Embryonic facial prominence (tissue), 1 donor: ENCODE results near the gene MNAT1.
A peak's percentile ranks its signal among the peaks of the same experiment; 100 is the strongest.
"Not testable (repeated sequence)": the region's sequence is repeated elsewhere in the genome, so short reads cannot be mapped to it uniquely, and the experiment has no call there.

Experiments
- DNase-seq: peaks from one replicate; pipeline ENCODE4 v3.0.0-alpha.2; 2016; ENCODE audit errors: extremely low spot score

MNAT1 gene

DNA sequence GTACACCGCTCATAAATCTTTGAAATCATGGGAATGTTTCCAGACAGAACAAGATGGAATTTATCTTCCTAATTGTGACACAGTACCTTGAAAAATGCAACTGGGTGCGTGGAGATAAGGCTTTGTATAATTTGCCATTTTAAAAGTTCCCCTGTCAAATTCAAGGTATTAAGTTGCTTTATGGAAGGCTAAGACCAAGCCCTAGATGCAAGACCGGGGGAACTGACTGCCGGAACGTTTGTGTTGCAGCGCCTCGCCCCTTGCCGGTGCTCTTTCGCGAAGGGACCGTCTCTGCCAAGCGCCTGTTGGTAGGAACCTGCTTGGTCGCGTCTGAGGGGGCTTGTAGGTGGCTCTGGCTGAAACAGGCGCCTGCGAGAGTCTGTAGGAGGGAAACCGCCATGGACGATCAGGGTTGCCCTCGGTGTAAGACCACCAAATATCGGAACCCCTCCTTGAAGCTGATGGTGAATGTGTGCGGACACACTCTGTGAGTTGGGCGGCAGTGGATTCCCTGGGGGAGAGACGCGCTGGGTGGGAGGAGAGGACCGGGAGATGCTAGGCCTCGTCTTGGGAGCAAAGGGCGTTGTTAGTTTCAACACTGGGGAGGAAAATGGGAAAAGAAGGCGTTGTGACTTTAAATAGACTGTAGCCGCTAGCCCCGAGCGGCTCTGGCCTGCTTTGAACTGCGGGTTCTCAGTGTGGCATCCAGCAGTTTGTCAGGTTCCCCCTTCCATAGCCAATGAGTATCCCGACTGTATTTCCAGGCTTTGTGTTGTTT lies at the start of gene MNAT1:
Gene MNAT1, plus strand, starts transcription at position 297 of the 778 bp plus-strand sequence. Its CDS starts 102 bp downstream, at position 399.
- DNase-seq, result peak; percentile 64

DNA sequence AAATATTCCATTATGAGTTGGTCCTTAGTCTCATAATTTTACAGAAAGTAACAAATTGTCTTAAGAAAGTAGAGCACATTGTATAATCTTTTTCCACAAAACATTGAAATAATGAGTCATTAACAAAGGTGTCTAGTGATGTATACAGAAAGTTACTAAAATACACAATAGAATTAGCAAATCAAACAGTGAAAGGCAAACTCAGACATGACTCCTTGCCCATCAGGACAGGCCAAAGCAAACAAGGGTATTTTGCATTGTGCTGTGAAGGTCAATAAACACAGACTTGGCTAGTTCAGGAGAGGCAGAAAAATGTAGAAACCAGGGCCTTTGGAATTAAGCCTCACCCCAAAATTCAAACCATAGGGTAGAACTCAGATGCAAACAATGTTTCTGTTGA lies 47.7 kb upstream of the MNAT1 start:
- no peak for DNase-seq

DNA sequence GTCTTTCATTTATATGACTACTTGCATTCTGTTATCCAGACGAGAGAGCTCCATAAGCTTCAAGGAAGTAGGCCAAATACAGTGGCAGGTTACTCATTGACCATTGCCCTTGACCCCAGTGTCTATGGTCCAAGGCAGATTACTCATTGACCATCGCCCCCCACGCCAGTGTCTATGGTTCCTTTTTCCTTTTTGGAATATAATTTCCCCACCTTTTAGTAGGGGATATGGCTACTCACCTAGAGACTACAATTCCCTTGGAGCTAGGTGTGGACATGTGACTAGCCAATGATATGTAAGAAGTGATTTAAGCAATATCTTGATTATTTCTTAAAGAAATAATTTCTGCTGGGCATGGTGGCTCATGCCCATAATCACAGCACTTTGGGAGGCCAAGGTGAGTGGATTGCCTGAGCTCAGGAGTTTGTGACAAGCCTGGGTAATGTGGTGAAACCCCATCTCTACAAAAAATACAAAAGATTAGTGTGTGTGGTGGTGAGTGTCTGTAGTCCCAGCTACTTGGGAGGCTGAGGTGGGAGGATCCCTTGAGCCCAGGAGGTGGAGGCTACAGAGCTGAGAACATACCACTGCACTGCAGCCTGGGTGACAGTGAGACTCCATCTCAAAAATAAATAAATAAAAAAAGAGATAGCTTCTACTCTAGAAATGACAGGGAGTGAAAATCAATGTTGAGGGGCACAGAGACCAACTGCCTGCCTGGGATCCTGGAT lies 43.0 kb upstream of the MNAT1 start:
- no peak for DNase-seq

DNA sequence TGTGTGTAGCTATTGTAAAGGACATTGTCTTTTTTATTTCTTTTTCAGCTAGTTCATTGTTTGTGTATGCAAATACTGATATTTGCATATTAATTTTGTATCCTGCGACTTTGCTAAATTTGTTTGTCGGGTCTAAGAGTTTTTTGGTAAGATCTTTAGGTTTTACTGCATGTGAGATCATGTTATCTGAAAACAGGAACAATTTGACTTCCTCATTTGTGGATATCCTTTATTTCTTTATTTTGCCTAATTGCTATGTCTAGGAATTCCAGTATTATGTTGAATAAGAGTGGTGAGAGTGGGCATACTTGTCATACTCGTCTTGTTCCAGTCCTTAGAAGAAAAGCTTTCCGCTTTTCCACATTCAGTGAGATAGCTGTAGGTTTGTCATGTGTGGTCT lies 39.2 kb upstream of the MNAT1 start:
- no peak for DNase-seq

DNA sequence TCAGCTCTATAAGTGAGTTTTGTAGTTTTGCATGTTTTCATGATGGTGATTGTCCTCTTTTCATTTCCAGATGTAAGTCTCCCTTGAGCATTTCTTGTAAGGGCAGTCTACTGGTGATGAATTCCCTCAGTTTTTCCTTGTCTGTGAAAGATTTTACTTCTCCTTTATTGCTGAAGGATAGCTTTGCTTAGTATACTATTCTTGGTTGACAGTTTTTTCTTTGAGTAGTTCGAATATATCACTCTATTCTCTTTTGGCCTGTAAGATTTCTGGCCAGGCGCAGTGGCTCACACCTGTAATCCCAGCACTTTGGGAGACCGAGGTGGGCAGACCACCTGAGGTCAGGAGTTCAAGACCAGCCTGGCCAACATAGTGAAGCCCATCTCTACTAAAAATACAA lies 34.0 kb upstream of the MNAT1 start:
- no peak for DNase-seq

DNA sequence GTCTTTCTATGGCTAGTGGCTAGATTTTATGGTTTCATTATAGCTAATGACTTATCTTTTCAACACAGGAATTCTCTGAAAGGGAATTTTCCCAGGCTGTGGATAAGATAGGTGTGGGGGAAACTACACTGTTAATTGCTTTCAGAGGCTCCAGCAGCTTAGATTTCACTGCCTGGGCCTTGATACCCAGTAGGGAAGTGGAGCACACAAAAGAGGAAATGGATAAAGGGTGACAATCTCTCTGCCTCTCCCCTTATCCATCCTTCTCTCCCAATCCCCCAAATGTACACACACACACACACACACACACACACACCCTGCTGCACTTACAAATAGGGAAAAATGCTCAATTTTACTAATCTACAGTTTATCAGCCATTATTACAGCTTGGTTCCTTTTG lies 29.5 kb upstream of the MNAT1 start:
- no peak for DNase-seq

DNA sequence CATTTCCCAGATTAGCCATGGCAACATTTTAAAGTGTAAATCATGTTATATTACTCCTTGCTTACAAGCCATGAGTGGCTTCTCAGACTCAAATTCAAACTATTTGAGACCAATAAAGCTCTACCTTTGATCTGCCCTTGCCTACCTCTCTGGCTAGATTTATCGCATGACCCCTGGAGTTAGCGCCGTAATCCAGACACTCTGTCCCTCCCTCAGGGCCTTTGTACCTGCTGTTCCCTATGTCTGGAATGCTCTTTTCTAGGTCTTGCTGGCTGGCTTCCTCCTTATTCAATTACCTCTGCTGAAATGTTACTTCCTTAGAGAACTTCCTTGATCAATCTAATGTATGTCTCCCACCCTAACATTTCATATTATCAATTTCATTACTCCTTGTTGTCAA lies 26.7 kb upstream of the MNAT1 start:
- DNase-seq, result no peak

DNA sequence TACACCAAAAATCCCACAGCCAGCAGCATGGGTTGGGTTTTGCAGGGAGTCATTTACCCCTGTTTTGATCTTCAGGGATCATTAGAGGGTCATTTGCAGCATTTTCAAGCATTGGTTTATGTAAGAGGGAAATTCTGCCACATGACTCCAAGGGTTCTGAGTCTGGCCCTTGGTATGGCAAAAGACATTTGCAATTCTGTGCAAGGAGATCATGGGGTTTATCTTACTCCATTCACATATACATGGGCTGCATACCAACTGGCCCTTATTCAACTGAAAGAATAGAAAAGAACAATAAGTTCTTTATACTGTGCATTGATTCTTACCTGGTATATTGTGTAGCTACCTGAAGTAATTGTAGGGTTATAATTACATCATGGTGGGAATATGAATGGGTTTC lies 24.1 kb upstream of the MNAT1 start:
- DNase-seq, result no peak

DNA sequence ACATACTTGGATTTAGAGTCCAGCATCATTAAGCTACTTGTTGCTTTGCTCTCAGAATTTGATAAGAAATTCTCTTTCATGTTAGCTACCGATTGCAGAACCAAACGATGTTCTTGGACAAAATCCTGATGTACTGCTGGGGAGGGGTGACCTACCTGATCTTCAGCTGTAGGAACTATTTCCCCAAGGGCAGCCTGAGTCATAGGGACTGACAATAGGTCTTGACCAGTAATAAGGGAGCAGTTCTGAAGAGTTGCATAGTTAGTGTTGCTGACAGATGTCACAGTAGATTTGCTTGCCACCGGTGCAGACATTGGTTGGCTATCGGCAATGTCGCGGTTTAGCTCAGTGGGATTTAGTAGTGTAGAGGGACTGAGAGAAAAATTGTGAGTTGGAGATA lies 21.0 kb upstream of the MNAT1 start:
- DNase-seq, result no peak

DNA sequence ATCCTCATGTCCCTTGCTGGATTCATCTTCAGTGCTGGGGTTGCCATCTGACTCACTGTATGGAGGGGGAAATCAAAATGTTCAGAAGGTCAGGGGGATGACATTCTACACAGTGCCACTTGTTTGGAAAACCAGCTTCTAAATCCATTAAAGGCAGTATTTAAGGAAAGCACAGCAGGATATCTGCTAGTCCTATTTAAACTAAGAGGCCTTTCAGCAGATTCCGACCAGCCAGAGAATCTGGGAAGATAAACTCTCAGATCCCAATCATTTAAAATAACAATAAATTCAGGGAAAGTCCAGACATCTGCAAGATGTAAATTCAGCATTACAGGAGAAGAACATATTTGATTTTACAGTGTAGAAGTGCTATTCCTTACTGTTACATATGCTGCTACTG lies 14.2 kb upstream of the MNAT1 start:
- no peak for DNase-seq

DNA sequence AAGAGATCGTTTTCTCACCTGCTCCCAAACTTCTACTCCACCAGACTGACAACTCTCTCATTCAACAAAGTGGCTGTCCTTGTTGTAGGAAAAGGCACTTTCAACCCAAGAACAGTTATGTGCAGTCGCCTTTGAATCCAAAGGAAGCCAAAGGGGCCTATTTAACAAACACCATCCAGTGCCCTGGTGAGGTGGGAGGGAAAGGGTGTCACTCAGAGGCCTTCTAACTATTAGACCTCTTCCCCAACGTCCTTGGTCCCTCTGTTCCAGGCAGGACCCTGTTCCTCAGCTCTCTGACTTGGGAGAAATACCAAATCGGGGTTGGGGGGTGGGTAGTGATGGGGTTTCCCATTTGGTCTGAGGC lies 13.6 kb upstream of the MNAT1 start:
- DNase-seq, result no peak

DNA sequence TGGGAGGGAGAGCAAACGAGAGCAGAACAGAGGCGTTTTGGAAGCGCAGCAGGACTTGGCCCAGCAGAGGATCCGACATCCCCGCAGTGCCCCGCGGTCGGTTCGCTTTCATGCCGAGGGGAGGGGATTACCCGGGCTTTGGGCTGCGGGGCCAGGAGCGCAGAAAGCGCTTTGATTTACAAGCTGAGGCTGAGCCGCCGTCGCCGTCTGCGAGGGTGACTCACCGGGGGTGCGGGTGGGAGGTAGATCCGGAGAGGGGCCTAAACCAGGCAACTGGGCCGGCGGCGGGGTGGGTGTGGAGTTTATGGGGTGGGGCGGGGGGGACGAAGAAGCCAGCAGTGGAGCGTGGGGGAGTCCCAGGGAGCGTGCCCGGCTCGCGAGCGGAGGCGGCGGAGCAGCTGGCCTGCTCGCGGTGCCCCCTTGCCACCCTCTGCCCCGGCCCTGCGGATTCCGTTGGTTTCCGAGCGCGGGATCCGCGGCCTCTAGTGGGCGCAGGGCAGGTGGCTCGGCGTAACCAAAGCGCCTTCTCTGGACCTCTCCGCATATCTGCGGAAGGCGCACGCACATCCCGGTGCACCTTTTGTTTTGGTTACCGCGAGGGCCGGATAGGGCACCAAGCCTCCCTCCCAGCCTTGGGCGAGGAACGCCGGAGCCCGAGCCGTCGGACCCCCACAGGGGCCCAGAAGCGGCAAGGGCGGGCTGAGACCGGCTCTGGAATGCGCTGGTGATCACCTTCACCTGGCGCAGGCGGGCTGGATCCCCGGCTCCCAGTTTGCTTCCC lies 13.0 kb upstream of the MNAT1 start:
- no peak for DNase-seq

DNA sequence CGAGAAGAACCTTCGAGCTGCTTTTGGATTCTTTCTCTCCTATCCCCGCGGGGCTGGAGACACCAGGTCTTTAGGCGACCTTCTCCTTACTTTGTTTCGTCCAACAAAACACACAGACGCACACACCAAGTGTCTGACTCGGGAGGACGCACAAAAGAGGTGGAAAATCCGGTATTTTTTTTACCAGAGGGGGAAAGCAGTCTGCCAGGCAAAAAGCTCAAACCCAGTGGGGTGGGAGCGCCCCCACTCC lies 12.5 kb upstream of the MNAT1 start:
- no peak for DNase-seq

DNA sequence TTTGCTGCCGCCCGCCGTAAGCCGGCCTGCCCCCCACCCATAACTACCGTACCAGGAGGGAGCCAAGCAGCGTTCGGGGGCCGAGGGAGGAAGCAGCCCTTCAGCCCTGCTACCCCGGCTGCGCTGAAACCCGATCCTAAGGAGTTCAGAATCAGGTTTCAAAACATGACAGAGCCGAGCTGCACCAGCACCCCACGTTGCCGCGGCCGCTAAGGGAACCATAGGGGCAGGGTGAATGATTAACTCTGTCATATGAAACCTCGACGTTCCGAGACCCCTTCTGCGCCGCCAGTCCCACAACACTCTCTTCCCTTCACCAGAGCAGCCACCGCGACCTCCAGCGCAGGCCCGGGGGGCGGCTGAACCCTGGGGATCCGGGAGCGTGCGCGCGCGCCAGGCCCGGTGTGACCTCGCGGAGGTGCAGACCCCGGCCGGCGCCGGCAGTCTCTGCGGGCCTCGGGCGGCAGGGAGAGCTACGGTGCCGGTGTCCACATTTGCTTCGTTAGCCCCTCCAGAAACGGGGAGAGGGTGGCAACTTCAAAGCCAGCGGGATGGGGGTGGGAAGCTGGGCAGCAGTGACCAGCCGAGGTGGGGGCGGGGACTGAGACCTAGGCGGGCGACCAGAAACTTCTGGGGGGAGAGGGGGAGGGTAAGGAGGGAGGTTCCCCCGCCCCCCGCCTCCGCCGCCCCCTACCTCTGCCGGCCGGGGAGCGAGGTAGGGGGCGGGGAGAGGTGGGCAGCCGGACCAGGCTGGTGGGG lies 12.0 kb upstream of the MNAT1 start:
- DNase-seq, result no peak

DNA sequence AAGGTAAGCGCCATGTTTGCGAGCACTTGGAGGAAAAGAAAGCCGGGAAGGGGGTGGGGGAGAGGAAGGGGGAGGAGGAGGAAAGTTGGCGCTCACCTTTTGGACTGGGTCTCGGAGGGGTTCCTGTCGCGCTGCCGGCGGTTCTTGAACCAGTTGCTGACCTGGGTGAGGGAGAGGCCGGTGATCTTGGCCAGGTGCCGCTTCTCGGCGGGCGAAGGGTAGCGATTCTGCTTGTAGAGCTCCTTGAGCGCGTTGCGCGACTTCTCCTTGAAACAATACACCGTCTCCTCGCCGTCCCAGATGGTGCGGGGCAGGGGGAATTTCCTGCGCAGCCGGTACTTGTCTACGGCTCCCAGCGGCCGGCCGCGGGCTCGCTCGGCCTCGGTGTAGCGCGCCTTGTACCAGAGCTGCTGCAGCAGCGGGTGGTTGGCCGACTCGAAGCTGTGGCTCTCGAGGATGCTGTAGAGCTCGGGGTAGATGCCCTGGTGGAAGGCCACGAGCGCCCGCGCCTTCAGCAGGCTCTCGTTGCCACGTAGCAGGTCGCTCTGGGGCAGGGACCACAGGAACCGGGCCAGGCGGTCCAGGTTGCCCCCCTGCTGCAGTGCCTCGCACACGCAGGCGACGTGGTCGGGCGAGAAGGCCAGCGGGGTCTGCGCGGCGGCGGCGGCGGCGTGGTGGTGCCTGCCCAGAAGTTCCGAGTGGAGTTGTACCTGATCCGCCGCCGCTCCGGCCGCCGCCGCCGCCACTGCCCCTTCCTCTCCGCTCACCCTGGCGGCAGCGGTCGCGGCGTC lies 11.2 kb upstream of the MNAT1 start:
- DNase-seq, result no peak

DNA sequence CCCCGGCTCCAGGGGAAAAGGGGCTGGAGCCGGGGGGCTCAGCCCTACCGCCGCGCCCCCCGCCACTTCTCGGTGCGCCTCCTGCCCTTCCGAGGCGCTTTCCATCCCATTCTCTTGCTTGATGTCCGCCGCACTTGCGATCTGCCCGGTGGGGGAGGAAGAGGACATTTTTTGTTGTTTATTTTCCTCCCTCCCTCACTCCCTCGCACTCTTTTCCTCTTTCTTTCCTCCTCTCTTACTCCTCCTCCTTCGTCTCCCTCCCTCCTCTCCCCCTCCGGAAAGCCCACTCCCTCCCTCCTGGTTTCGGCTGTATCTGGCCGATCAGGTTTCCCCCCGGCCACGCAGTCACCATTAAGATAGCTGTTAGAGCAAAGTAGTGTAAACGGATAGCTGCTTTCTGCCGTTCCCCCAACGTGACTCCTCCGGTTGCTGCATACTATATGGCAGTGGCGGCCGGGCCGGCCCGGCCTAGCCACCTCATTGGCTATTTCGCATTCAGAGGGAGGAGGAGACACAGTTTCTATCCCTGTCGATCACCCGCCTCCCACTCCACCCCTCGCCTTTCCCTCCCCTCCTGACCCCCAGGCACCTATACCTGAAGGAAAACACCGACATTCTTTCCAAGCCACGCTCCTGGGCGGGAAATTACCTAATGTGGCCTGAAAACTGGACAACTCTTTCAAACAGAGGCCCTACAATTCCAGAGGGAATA lies 10.5 kb upstream of the MNAT1 start, which contains the start of gene SIX4:
Gene SIX4, minus strand, starts transcription at position 445 of the 712 bp plus-strand sequence. Its CDS starts 277 bp downstream, at position 168.
- DNase-seq, result peak; percentile 58

DNA sequence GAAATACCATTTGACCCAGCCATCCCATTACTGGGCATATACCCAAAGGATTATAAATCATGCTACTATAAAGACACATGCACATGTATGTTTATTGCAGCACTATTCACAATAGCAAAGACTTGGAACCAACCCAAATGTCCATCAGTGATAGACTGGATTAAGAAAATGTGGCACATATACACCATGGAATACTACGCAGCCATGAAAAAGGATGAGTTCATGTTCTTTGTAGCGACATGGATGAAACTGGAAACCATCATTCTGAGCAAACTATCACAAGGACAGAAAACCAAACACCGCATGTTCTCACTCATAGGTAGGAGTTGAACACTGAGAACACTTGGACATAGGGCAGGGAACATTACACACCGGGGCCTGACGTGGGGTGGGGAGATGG lies 3.3 kb upstream of the MNAT1 start:
- DNase-seq, result not testable (repeated sequence)

DNA sequence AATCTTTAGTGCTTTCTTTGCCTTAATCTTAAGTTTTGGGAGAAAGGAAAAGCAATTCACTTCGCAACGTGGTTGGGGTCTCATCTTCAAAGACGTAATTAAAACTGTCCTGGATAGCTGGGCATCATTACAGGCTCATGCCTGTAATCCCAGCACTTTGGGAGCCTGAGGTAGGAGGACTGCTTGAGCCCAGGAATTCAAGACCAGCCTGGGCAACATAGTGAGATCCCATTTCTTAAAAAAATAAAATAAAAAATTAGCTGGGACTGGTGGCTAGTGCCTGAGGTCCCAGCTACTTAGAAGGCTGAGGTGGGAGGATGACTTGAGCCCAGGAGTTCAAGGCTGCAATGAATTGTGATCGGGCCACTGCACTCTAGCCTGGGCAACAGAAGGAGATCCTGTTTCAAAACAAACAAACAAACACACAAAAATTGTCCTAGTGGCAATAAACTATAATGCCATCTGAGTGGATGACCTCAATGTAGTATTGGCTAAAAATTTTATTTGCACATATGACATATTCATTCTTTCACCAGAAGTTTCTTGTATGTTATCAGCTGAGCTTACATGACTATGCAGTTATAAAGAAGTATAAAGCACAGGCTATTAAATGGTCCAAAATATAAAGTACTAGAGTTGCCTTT lies 1.6 kb upstream of the MNAT1 start:
- no peak for DNase-seq

DNA sequence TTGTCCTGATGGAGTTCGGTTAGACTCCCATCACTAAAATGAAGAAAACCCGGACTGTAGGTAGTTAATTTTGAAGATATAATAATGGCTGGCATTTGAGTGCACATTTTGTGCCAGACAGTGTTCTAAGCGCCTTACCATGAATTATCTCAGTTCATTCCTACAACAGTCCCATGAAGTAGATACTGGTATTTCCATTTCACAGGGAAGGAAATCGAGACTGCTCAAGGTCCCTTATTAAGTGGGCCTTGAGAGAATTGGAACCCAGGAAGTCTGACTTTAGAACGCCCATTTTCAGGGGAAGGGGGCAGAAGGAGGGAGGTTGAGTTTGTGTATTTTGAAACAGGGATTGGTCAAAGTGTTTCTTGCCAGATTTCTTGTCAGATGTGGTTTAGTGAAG lies 855 bp downstream of the MNAT1 start:
- no peak for DNase-seq

DNA sequence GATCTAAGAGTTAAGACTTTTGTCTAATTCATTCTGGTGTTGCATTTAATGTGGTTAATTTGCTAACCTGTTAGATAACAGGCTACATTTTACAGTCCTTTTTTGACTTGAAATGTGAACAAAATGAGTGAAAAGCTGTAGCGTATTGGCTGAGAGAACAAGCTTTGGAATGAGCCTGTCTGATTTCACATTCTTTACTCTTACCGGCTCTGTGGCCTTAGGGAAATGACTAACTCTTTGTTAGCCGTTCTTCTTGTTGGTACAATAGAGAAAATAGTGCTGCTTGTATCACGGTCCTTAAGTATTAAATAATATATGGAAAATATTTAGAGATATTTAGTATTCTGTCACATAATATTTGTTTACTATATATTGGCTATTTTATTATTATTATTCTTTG lies 1.9 kb downstream of the MNAT1 start:
- DNase-seq, result no peak
